PFSK-1 (cell line): ENCODE results near the gene PSME2.

ENCODE experiments used
- FOXP2 ChIP-seq: optimal IDR thresholded peaks from 2 replicates; pipeline ENCODE3; 2011; ENCODE audit warnings: borderline replicate concordance, control low read depth, inconsistent platforms; ENCODE audit not compliant: insufficient read depth; ENCODE audit errors: extremely low read length, extremely low read depth
- POLR2AphosphoS5 ChIP-seq: IDR thresholded peaks from 2 replicates; pipeline ENCODE4 v1.6.1; 2012; ENCODE audit warnings: low read depth, mild to moderate bottlenecking, control low read depth, low read length, moderate library complexity
- REST ChIP-seq, 2 experiments: IDR thresholded peaks; 2 replicates each; pipeline versions ENCODE4 v1.6.1 to v1.8.0; 2011 to 2012; ENCODE audit warnings: low read depth in 2 of 2, low read length in 2 of 2, control low read depth in 1 of 2, inconsistent platforms in 1 of 2, mild to moderate bottlenecking in 1 of 2, moderate library complexity in 1 of 2; ENCODE audit not compliant: insufficient read depth in 1 of 2
- SIN3A ChIP-seq: IDR thresholded peaks from 2 replicates; pipeline ENCODE4 v1.6.1; 2012; ENCODE audit warnings: mild to moderate bottlenecking, low read length, moderate library complexity, borderline replicate concordance; ENCODE audit not compliant: insufficient read depth
- TAF1 ChIP-seq: IDR thresholded peaks from 2 replicates; pipeline ENCODE4 v1.6.1; 2012; ENCODE audit warnings: low read length, control low read depth, borderline replicate concordance; ENCODE audit not compliant: insufficient read depth

Gene PSME2

GRCh38 chr14:24179294-24179960 is 33.0 kb upstream of the PSME2 start:
- no peak for TF ChIP-seq POLR2AphosphoS5
- no peak for TF ChIP-seq REST (IDR thresholded peaks at IDR 0.05; ENCODE audit: insufficient read depth in 1 of 2, low read depth in 2 of 2, low read length in 2 of 2)

DNA sequence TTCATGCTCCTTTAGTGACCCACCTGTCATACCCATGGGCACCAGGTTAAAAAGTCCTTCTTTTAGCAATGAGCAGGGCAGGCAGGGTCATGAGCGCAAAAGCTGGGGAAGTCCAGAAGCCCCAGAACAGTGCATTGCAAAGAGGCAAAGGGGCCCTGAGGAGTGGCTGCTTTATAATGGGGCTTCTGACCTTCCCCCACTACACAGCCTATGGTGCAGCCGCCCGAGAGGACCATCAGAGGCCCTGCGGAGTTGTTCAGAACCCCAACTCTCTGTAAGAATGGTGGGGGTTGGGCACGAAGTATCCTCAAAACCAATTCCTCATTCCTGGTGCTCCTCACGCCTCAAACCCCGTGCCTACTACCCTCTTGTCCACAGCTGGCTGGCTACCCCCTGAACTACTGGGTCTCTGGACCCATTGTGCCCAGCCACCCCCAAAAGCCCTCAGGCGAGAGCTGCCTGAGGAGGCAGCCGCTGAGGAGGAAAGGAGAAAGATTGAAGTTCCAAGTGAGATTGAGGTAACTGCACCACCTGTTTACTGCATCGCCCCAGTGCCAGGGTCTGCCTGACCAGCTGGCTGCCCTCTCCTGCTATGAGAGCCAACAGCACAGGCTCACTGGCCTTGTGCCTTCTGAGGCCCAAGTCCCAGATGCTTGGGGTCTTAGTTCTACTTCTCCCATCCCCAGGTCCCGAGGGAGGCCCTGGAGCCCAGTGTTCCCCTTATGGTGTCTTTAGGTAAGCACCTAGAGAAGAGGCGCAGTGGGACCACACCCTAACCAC is 32.2 kb upstream of the PSME2 start:
- no peak for TF ChIP-seq SIN3A
- TF ChIP-seq TAF1, result no peak

DNA sequence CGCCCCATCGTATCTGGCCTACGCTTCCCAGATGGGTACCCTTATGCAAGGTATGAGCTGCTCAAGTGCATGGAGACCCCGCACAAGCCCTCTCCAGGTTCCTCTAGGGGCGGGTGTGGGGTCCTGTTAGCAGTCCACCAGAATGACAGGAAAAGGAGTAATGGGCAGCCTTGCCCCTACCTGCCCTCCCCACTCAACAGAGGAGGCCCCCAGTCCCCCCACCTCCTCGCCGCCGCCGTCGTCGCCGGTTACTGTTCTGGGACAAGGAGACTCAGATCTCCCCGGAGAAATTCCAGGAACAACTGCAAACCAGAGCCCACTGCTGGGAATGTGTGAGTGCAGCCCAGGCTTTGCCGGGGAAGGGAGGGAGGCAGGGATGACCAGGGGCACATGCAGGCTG is 31.5 kb upstream of the PSME2 start:
- TF ChIP-seq TAF1 (no peak), REST (IDR thresholded peaks at IDR 0.05; ENCODE audit: insufficient read depth in 1 of 2, low read depth in 2 of 2, low read length in 2 of 2) (no peak), SIN3A (no peak), POLR2AphosphoS5 (no peak), FOXP2 (no peak)

DNA sequence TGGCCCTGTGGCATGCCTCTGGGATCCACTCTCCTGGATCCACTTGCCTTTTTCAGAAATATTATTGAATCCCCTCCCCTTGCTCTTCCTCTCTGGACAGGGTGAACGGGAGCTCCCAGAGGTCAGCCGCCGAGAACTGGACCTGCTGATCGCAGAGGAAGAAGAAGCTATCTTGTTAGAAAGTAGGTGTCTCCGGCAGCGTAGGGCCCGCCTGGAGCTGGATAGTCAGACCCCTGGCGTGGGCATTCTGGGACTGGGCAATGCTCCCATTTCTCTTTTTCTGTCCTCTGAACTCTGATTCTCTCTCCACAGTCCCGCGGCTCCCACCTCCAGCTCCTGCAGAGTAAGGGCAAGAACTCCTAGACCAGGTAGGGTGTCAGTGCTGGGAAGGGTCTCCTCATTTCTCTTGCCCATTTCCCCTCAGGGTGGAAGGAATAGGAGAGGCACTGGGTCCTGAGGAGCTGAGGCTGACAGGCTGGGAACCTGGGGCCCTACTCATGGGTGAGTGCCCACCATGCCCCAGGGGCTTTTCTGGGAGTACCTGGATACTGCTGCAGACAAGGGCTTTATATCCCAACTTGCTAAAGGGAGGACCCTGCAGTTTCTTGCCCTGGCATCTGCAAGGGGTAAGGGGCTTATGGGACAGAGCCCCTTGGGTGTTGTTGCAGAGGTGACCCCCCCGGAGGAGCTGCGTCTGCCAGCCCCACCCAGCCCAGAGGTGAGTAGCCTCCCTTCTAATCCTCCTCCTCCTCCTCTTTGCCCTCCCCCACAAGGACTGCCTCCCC is 30.8 kb upstream of the PSME2 start:
- no peak for TF ChIP-seq TAF1

DNA sequence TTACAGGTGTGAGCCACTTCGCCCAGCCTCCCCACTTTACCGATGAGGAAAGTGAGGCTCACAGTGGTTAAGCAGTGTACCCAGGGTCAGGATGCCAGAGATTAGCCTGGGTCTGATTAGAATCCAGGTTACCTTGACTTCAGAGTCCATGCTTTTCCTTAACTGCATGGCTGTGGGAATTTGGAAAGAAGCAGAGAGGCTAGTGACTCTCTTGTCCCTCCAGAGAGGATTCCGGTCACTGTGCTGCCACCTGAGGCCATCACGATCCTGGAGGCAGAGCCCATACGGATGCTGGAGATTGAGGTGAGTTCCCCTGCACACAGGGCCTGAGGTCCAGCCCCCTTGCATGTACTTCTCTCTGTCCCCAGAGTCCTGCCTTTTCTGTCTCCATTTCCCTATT is 30.2 kb upstream of the PSME2 start:
- TF ChIP-seq FOXP2, result no peak
- TF ChIP-seq REST (IDR thresholded peaks at IDR 0.05; ENCODE audit: insufficient read depth in 1 of 2, low read depth in 2 of 2, low read length in 2 of 2), result no peak
- no peak for TF ChIP-seq POLR2AphosphoS5
- no peak for TF ChIP-seq SIN3A
- TF ChIP-seq TAF1, result no peak

- TF ChIP-seq TAF1 (no peak), SIN3A (no peak), FOXP2 (no peak), REST (IDR thresholded peaks at IDR 0.05; ENCODE audit: insufficient read depth in 1 of 2, low read depth in 2 of 2, low read length in 2 of 2) (no peak), POLR2AphosphoS5 (no peak)
These were observed 26.5 kb upstream of the PSME2 start for GRCh38 chr14:24172871-24173281.
